SW 1271 (cell line): ENCODE measurements around the gene STK38L.
"Not testable (repeated sequence)": the region's sequence is repeated elsewhere in the genome, so short reads cannot be mapped to it uniquely, and the experiment has no call there.

Experiments used
- DNase-seq, 2 experiments: peaks; one replicate each; lab custom pipeline; 2025; lab: John Stamatoyannopoulos, UW

The STK38L gene

DNA sequence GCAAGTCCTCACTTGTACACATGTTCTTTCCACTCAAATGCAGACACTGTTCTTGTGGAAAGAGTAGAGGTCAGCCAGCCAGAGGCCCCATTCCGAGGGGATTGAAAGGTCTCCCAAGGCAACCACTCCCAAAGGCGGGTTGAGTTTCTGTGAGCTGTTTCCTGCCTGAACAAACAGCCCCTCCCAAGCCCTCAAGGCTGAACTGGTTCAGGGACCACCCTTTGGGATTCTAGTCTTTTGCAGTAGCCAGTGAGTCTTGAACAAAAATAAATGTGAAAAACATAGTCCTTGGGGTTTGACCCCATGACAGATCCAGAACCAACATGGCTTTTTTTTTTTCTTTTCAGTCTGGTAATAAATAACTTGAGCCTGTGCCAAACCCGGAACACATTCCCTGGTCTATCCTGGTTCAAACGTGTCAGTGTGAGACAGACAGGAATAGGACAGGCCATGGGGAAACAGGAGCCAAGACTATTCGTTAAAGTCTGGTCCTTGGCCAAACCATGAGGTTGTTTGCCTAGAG lies 17.6 kb upstream of the STK38L start:
- DNase-seq = no peak

DNA sequence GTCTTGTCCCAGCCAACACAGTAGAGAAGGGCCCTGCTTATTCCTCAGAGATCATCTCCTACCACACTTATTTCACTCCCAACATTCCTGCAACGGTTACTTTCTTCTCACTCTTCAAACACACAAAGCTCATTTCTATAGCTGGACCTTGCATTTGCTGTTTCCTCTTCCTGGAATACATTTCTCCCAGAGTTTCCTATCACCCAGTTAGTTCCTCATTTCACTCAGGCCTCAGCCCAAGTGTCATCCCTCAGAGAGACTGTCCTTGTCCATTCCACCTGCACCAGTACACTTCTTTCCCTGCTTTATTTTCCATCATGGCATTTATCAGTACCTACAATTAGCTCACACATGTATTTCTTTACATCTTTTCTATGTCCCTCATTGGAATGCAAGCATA lies 14.7 kb upstream of the STK38L start:
- no peak for DNase-seq

GRCh38 chr12:27231374-27231773 lies 12.7 kb upstream of the STK38L start:
- DNase-seq = not testable (repeated sequence)

DNA sequence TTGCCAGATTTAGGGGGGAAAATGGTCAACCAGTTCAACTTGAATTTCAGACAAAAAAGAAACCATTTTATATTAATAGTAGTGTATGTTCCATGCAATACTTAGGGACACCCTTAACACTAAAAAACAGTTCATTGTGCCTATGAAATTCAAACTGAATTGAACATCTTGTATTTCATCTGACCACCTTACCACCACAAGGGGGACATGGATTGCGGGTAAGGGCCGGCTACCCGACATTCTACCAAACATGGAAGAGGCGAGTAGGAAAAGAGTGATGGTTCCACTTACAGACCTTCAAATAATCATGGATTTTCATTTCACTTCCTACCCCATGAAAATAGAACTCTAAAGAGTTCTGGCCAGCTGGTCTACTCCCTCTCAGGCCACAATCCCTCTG lies 10.3 kb upstream of the STK38L start:
- DNase-seq = no peak

GRCh38 chr12:27236498-27236897 lies 7.6 kb upstream of the STK38L start:
- no peak for DNase-seq

DNA sequence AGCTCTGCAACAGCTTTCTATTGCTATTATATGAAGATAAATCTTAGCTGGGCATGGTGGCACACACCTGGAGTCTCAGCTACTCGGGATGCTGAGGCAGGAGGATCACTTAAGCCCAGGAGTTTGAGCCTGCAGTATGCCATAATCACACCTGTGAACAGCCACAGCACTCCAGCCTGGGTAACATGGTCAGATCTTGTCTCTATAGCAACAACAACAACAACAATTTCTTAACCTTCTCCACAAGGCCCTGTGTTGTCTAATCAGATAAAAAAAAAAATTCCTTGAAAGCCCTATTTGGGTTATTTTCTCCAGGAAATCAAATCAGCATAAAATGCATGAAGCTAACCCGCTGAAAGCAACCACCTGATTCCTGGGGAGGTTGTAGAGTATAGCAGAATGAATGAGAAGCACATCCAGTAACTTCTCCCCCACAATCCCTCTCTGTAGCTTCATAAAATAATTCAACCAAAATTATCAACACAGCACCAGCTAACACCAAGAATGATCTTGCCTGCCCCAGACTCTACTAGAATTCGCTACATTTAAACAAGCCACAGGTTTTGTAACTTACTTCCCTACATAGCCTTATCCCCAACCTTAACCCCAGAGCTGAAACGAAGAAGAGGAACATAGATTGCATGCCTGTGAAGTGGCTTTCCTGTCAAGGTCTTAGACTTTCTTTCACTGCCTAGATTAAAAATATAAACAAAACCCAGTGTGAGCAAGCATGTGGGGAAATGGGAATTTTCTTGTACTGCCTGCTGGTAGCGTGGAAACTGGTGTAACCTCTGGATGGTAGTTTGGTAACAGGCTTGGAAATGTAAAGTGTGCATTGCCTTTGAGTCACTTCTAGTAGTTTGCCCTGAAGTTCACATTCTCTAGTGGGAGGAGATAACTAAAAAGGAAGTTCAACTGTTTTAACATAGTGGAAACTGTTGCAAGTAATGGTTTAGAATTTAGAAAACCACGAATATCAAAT lies 6.0 kb upstream of the STK38L start:
- DNase-seq = no peak

DNA sequence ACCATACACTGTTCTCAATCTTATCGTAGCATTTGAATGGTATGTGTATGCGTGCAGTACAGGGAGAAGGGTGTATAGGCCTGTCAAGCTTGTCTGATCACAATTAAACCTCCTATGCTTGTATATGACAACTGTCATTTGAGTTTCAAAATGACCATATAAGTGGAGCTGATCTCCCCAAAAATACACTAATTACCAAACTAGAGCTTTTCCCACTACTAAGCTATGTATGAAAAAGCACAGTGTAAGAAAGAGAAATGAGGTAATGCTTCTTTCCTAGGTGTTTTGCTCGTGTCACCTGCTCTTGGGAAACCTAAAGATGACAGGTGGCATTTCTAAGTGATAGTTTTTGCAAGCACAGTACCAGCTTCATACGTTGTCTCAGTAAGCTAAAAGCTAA lies 1.1 kb upstream of the STK38L start:
- no peak for DNase-seq

DNA sequence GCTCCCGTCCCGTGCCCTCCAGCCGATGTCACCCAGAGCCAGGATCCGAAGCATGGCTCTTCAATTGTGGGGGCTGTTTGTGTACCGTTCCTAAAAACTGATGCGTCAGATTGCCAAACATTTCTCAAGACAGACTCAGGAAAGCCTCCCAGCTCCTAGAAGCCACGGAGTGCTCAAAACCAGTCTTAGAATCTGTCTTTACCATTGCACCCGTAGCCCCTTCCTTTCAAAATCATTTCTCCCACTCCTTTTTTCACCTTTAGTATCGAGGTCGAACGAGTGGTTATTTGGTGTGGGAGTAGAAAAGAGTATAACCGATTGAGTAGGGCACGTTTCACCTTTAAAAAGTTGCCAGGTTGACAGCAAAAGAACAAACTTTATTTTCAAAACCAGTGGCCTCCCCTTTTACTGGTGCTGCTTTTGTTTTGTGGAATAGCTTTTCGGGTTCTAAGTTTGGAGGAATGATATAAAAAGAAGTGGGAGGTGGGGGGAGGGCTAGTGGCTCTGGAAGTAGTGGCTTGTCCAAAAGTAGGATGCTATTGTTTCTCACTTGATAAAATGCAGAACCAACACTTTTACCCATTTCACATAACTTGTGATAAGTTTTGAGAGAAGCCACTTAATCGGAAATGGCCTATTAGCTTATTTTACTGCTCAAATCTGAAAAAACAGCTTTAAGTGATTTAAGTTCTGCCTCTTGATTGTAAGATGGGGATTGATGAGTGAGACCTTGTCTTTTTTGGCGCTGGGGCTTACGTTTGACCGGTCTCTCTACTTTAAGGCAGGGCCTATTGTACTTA lies 803 bp downstream of the STK38L start:
- DNase-seq = no peak

GRCh38 chr12:27246141-27246540 lies 2.1 kb downstream of the STK38L start:
- DNase-seq = no peak

- DNase-seq = no peak
These were observed 2.7 kb downstream of the STK38L start for GRCh38 chr12:27246774-27247173.

DNA sequence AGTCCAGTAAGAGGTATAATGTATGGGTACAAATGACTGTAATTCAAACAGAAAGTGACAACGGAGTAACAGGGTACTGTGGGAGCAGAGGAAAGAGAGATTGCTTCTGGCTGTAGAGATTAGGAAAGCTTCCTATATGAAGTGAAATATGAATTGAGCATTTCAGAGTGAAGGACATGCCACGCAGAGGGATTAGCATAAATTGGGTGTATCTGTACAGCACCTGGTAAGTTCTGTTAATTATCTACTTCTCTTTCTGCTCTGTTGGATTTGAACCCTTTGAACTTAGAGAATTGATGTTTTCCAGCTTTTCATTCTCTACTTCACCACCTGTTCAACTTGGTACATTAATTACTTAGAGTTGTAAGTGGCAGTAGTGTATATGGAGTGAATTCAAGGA lies 8.8 kb downstream of the STK38L start:
- DNase-seq = no peak

DNA sequence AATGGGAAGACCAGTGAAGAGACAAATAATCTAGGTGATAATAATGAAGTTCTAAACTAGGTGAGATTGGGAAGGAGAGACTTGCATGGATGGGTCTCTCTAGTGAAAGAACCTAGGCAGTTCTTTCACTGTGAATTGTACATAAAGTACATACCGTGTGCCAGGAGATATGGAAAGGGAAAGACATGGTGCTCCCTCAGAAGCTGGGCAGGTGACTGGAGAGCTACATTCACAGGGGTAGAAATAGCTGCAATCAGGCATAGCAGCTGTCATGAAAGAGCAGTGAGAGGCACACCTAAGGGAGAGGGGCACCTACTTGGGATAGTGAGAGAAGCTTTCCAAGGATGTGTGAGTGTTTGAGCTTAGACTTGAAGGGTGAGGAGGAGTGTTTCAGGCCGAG lies 9.3 kb downstream of the STK38L start:
- no peak for DNase-seq

DNA sequence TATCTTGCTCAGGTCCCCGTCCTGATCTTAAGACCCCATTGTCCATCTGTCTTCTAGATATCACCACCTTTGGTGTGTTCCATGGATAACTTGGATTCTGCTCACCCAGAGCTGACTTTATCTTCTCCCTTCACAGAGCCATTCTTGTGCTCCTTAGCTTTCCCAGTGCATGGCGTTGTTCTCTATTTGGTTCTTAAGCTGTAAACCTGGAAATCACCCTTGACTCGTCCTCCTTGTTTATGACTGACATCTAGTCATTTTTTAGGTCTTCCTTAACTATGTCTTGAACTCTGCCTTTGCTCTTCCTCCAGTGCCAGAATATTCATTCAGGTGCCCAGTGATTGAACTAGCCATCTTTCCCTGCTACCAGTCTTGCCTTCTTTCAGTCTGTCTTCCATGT lies 11.7 kb downstream of the STK38L start:
- DNase-seq = no peak

DNA sequence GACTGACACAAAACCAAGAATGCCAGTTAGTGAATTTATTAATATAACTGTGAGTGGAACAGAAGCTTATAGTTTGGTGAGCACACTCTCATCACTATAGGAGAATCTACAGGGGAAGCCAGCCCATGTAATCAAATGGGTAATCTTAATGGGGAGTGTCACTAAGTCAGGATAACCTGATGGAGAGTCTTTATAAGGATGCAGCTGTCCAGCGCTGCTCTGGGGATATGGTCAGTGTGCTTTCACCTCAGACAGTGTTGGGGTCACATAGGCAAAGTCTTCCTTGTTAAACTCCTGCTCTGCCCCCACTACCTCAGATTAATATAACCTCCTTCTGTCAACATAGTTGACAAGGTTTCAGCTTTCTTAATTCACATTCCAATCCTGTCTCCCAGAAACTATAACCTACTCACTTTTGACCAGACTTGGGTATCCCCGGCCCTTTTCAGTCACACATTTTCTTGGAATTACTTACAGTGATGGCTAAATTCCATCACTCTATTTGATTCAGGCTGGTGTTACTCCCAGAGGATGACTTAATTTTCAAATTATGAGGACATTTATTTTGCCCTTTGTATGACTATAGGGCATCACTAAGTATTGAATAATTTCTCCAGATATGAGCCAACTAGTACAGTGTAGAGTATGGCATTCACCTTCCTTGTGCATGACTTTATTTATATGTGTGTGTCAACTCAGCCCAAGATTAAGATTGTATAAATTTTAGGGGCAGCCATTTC lies 13.2 kb downstream of the STK38L start:
- DNase-seq = no peak

- no peak for DNase-seq
These were observed 16.7 kb downstream of the STK38L start for GRCh38 chr12:27260746-27261145.

- no peak for DNase-seq
These were observed 17.8 kb downstream of the STK38L start for GRCh38 chr12:27261866-27262265.

DNA sequence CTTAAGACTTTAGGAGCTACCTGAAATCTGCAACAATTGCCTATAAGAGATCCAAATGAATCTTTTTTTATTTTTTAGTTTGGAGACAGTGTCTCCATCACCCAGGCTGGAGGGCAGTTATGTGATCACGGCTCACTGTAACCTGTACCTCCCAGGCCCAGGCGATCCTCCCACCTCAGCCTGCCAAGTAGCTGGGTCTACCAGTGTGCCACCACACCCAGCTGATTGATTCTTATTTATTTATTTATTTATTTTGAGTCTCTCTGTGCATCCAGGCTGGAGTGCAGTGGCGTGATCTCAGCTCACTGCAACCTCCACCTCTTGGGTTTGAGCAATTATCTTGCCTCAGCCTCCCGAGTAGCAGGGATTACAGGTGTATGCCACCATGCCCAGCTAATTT lies 26.1 kb downstream of the STK38L start:
- no peak for DNase-seq

- no peak for DNase-seq
These were observed 27.1 kb downstream of the STK38L start for GRCh38 chr12:27271206-27271605.

- DNase-seq = no peak
These were observed 28.4 kb downstream of the STK38L start for GRCh38 chr12:27272373-27273028.

GRCh38 chr12:27273114-27273513 lies 29.0 kb downstream of the STK38L start:
- DNase-seq = no peak

- DNase-seq = no peak
These were observed 30.6 kb downstream of the STK38L start for GRCh38 chr12:27274706-27275105.

- no peak for DNase-seq
These were observed 32.2 kb downstream of the STK38L start for GRCh38 chr12:27276275-27276674.
